Lower leg skin (tissue), 4 donors: ENCODE measurements around the gene DPH7. TPM values are rescaled to one million over a fixed set of nuclear protein-coding genes. Genes with fewer than 3 reads are reported as not detected.

Experiments
- DNase-seq, 2 donors: peaks; one replicate each; pipeline ENCODE4 v3.0.0-alpha.2; 2019; ENCODE audit warnings: low spot score in 2 of 2
- H3K4me3 ChIP-seq: fragments of 200-600 bp; sonication (generic); 2 replicates; pipeline ENCODE4 v1.5.1; 2017; ENCODE audit warnings: mild to moderate bottlenecking, low read depth; ENCODE audit not compliant: poor library complexity, severe bottlenecking
- CTCF ChIP-seq, 3 donors: fragments of 450-650 bp; IDR thresholded peaks; one replicate each; pipeline ENCODE4 v1.5.1; 2016; ENCODE audit warnings: antibody characterized with exemption in 3 of 3, mild to moderate bottlenecking in 3 of 3, moderate library complexity in 2 of 3
- POLR2A ChIP-seq, 2 donors: fragments of 450-650 bp; IDR thresholded peaks; one replicate each; pipeline ENCODE4 v1.6.1; 2016 to 2017; ENCODE audit warnings: antibody characterized with exemption in 2 of 2, mild to moderate bottlenecking in 1 of 2, moderate library complexity in 1 of 2
- WGBS, 2 donors: methylation state at CpG; one replicate each; pipeline ENCODE4 v1.1.5; 2018; 5-methylcytosine and 5-hydroxymethylcytosine counted together
- intact Hi-C: fragments of 100-400 bp; cut with DNase I; formaldehyde crosslinking; loops from one replicate; pipeline ENCODE4 v1.15.0; 2023; ENCODE audit warnings: low total_unique reads
- total RNA-seq, 4 donors: library from RNA; depleted of rRNA; stranded (reverse); fragments of >200 nt; gene quantifications; one replicate each; pipeline ENCODE4 v1.1.0, GENCODE V29; 2016

The DPH7 gene
- total RNA-seq, 4 donors from 2014 or later: 27.5 to 46.0 (median 34.7) TPM

- intact Hi-C loops: no loop called here
- TF ChIP-seq POLR2A (IDR thresholded peaks at IDR 0.05) (no peak), CTCF (IDR thresholded peaks at IDR 0.05) (no peak)
- WGBS, 2 donors: 26 to 36% methylated on average over 11 to 16 of the region's 17 CpGs
- no peak overlapping the region for H3K4me3 ChIP-seq
- no peak for DNase-seq
These were observed 28.6 kb upstream of the DPH7 start for GRCh38 chr9:137607141-137607857.

- 27 to 41% methylated on average over 12 of the region's 13 CpGs for WGBS, 2 donors
- TF ChIP-seq POLR2A (IDR thresholded peaks at IDR 0.05) (no peak), CTCF (IDR thresholded peaks at IDR 0.05) (no peak)
- no peak for DNase-seq
- intact Hi-C loops: no loop called here
- H3K4me3 ChIP-seq: peak overlapping the region; percentile 89
These were observed 28.0 kb upstream of the DPH7 start for GRCh38 chr9:137606734-137607138.

- 0 to 4% methylated on average over 4 to 6 of the region's 57 CpGs for WGBS, 2 donors
- intact Hi-C loops: no loop called here
- no peak for TF ChIP-seq POLR2A (IDR thresholded peaks at IDR 0.05)
- TF ChIP-seq CTCF (IDR thresholded peaks at IDR 0.05): no peak
- DNase-seq: no peak
- peak overlapping the region; percentile 89 for H3K4me3 ChIP-seq
These were observed 27.4 kb upstream of the DPH7 start for GRCh38 chr9:137606005-137606621.

- TF ChIP-seq POLR2A (IDR thresholded peaks at IDR 0.05): no peak
- TF ChIP-seq CTCF (IDR thresholded peaks at IDR 0.05): no peak
- intact Hi-C loops: no loop called here
- DNase-seq: peak; percentile 91 to 98
- H3K4me3 ChIP-seq: peak within 1 kb of the TSS; percentile 89
- 0% methylated on average over 41 of the region's 111 CpGs; no CpG with 5 or more reads in 1 of the 2 donors for WGBS, 2 donors
These were observed 26.6 kb upstream of the DPH7 start, which contains the start of gene ARRDC1 for GRCh38 chr9:137605121-137606004. TSS of gene ARRDC1 (plus strand) at chr9:137605686. CDS start at chr9:137605718, 32 bp downstream.

- intact Hi-C loops: no loop called here
- no peak for TF ChIP-seq POLR2A (IDR thresholded peaks at IDR 0.05)
- no peak for TF ChIP-seq CTCF (IDR thresholded peaks at IDR 0.05)
- peak in 1 of 2 donors; percentile 92 for DNase-seq
- WGBS, 2 donors: 8 to 11% methylated on average over 36 to 47 of the region's 49 CpGs
- no peak overlapping the region for H3K4me3 ChIP-seq
These were observed 25.8 kb upstream of the DPH7 start for GRCh38 chr9:137604345-137605086.
